ENCODE data around the gene OTOG.

The OTOG gene

DNA sequence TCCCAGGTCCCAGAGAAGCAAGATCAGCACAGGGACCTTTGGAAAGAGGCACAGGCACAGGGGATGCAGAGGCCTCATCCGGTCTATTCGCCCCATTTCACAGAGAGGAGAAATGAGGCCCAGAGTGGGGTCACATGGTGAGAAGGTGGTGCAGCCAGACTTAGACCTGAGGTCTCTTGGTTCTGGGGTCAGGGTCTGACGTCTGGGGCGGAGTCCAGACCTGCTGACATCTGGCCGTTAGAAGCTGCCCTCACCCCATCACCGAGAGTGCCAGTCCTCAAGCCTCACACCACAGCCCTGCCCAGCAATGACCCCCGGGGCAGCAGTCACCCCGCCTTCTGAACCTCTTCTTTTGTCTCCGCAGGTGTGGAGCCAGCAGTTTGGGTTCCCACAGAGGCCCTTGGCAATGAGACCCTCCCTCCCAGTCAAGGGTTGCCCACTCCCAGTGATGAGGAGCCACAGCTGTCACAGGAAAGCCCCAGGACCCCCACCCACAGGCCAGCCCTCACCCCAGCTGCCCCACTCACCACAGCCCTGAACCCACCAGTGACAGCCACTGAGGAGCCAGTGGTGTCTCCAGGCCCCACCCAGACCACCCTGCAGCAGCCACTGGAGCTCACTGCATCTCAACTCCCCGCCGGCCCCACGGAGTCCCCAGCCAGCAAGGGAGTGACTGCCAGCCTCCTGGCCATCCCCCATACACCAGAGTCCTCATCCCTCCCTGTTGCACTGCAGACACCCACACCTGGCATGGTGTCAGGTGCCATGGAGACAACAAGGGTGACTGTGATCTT, 62.4 kb downstream of the OTOG start:
- Mint-ChIP-seq H3K27ac (no peak overlapping the region), H3K36me3 (ENCODE audit: low read depth) (no peaks in the 10 kb centered on the region), H3K4me3 (no peak overlapping the region), H3K27me3 (ENCODE audit: low read depth, poor library complexity) (peaks cover 49% of the 10 kb centered on the region), H3K9me3 (no peaks in the 10 kb centered on the region), H3K4me1 (peaks cover 14% of the 10 kb centered on the region)
- no peak for DNase-seq
- TF ChIP-seq, protein P1, sequence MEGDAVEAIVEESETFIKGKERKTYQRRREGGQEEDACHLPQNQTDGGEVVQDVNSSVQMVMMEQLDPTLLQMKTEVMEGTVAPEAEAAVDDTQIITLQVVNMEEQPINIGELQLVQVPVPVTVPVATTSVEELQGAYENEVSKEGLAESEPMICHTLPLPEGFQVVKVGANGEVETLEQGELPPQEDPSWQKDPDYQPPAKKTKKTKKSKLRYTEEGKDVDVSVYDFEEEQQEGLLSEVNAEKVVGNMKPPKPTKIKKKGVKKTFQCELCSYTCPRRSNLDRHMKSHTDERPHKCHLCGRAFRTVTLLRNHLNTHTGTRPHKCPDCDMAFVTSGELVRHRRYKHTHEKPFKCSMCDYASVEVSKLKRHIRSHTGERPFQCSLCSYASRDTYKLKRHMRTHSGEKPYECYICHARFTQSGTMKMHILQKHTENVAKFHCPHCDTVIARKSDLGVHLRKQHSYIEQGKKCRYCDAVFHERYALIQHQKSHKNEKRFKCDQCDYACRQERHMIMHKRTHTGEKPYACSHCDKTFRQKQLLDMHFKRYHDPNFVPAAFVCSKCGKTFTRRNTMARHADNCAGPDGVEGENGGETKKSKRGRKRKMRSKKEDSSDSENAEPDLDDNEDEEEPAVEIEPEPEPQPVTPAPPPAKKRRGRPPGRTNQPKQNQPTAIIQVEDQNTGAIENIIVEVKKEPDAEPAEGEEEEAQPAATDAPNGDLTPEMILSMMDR (IDR thresholded peaks at IDR 0.05), result no peak

- Mint-ChIP-seq H3K4me1 (peaks cover 14% of the 10 kb centered on the region), H3K27ac (no peak overlapping the region), H3K4me3 (no peak overlapping the region), H3K36me3 (ENCODE audit: low read depth) (no peaks in the 10 kb centered on the region), H3K9me3 (no peaks in the 10 kb centered on the region), H3K27me3 (ENCODE audit: low read depth, poor library complexity) (peaks cover 49% of the 10 kb centered on the region)
- DNase-seq, result no peak
- TF ChIP-seq, protein P1 (IDR thresholded peaks at IDR 0.05), result no peak
These were observed 63.2 kb downstream of the OTOG start for GRCh38 chr11:17610085-17610894.

GRCh38 chr11:17611049-17611448, 64.0 kb downstream of the OTOG start:
- TF ChIP-seq, protein P1 (IDR thresholded peaks at IDR 0.05), result no peak
- Mint-ChIP-seq H3K4me3 (no peak overlapping the region), H3K9me3 (no peaks in the 10 kb centered on the region), H3K27ac (no peak overlapping the region), H3K27me3 (ENCODE audit: low read depth, poor library complexity) (peaks cover 50% of the 10 kb centered on the region), H3K4me1 (peaks cover 12% of the 10 kb centered on the region), H3K36me3 (ENCODE audit: low read depth) (no peaks in the 10 kb centered on the region)
- DNase-seq, result no peak

- DNase-seq, result no peak
- H3K27ac Mint-ChIP-seq, result no peak overlapping the region
- peaks cover 7% of the 10 kb centered on the region for H3K4me1 Mint-ChIP-seq
- H3K4me3 Mint-ChIP-seq, result no peak overlapping the region
- H3K36me3 Mint-ChIP-seq (ENCODE audit: low read depth), result no peaks in the 10 kb centered on the region
- TF ChIP-seq, protein P1 (IDR thresholded peaks at IDR 0.05), result no peak
- H3K27me3 Mint-ChIP-seq (ENCODE audit: low read depth, poor library complexity), result peaks cover 50% of the 10 kb centered on the region
- H3K9me3 Mint-ChIP-seq, result peaks cover 6% of the 10 kb centered on the region
These were observed 64.6 kb downstream of the OTOG start for GRCh38 chr11:17611503-17612220.

DNA sequence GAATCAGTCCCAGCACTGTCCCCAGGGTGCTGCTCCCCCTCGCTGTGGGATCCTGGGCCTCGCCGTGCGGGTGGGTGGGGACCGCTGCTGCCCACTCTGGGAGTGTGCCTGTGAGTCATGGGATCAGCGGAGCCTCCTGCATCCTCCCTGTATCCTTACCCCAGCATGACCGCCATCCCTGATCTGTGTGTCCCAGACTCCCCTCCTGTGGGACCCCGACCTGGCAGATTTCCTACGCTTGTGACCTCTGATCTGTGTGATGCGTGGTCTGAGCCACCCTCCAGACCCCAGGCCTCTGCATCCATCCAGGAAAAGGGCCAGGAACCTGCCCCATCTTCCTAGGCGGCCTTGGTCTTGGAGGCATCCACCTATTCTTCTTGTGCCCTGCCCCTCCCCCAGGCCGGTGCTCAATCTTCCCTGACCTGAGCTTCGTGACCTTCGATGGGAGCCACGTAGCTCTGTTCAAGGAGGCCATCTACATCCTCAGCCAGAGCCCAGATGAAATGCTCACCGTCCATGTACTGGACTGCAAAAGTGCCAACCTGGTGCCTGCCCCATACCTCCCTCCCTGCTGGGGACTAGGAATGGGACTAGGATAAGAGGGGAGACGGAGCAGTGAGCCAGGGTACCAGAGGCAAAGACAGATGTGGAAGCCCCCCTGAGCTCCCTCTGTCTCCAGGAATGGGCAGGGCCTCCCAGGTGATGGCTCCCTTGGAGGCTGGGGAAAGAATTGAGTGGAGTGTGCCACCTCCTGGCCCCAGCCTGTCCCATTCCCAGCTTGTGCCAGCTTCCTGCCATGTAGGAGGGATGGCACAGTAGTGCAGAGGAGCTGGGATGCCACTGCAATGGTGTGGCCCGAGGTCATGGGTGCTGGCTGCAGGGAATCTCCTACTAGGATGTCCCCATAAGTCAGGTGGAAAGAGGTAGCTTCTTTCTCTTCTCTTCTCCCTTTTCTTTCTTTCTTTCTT, 65.4 kb downstream of the OTOG start:
- TF ChIP-seq, protein P1 (IDR thresholded peaks at IDR 0.05), result no peak
- H3K27ac Mint-ChIP-seq, result no peak overlapping the region
- peaks cover 44% of the 10 kb centered on the region for H3K27me3 Mint-ChIP-seq (ENCODE audit: low read depth, poor library complexity)
- H3K4me1 Mint-ChIP-seq, result peaks cover 5% of the 10 kb centered on the region
- H3K36me3 Mint-ChIP-seq (ENCODE audit: low read depth), result no peaks in the 10 kb centered on the region
- DNase-seq, result no peak
- H3K9me3 Mint-ChIP-seq, result peaks cover 8% of the 10 kb centered on the region
- H3K4me3 Mint-ChIP-seq, result no peak overlapping the region

All from nephron progenitor cell (in vitro differentiated cells).